OCI-LY7 (cell line): ENCODE results near the gene INPP5A. TPM values are rescaled to one million over a fixed set of nuclear protein-coding genes. Genes with fewer than 3 reads are reported as not detected.

Source experiments
- BruUV-seq: library from RNA; stranded (reverse); fragments of 400-500 nt; replicated peaks from 2 replicates; lab custom pipeline; 2021; lab: Mats Ljungman, UMichigan
- CTCF ChIA-PET: fragments of 300-600 bp; sonication (Branson Sonifier 250); formaldehyde crosslinking; loops from one replicate; lab custom pipeline; 2022; ENCODE audit warnings: antibody characterized with exemption; ENCODE audit not compliant: unreplicated experiment; lab: Charles Lee
- POLR2A ChIA-PET: fragments of 300-600 bp; sonication (Branson Sonifier 250); formaldehyde crosslinking; loops from one replicate; lab custom pipeline; 2022; ENCODE audit warnings: antibody characterized with exemption; lab: Charles Lee
- DNase-seq: peaks from one replicate; pipeline ENCODE4 v3.0.0-alpha.2; 2015; ENCODE audit warnings: low spot score
- H2AFZ ChIP-seq: fragments of 200-600 bp; sonication (generic), shearing (Covaris generic); 2 replicates; pipeline ENCODE4 v1.6.1; 2014; ENCODE audit warnings: mild to moderate bottlenecking, antibody characterized with exemption, low read length, moderate library complexity
- H3K27ac ChIP-seq: fragments of 200-600 bp; sonication (generic); 2 replicates; pipeline ENCODE4 v1.5.1; 2014; ENCODE audit warnings: mixed run types, low read depth, mild to moderate bottlenecking, moderate library complexity, low read length, inconsistent platforms; ENCODE audit not compliant: poor library complexity, severe bottlenecking
- H3K36me3 ChIP-seq: fragments of 200-600 bp; sonication (generic); 2 replicates; pipeline ENCODE4 v1.6.1; 2014; ENCODE audit warnings: mild to moderate bottlenecking, antibody characterized with exemption, low read length, moderate library complexity, mixed read lengths; ENCODE audit not compliant: insufficient read depth
- H3K4me1 ChIP-seq: fragments of 200-600 bp; sonication (generic); 2 replicates; pipeline ENCODE4 v1.5.1; 2014; ENCODE audit warnings: mild to moderate bottlenecking, low read length; ENCODE audit not compliant: insufficient read depth, poor library complexity, severe bottlenecking
- H3K4me2 ChIP-seq: fragments of 200-600 bp; sonication (generic); 2 replicates; pipeline ENCODE4 v1.6.1; 2014; ENCODE audit warnings: mild to moderate bottlenecking, low read length
- H3K4me3 ChIP-seq: fragments of 200-600 bp; sonication (generic); 2 replicates; pipeline ENCODE4 v1.5.1; 2014; ENCODE audit warnings: mild to moderate bottlenecking, low read depth, low read length; ENCODE audit not compliant: poor library complexity, severe bottlenecking
- H3K79me2 ChIP-seq: fragments of 200-600 bp; sonication (generic); 2 replicates; pipeline ENCODE4 v1.6.1; 2016; ENCODE audit warnings: low read depth, mild to moderate bottlenecking, low read length, moderate library complexity, mixed read lengths; ENCODE audit not compliant: insufficient read depth
- H3K9me2 ChIP-seq: fragments of 200-600 bp; sonication (generic); 2 replicates; pipeline ENCODE4 v1.6.1; 2016; ENCODE audit warnings: mild to moderate bottlenecking, low read length, mixed read lengths; ENCODE audit not compliant: insufficient read depth
- H3K9me3 ChIP-seq: fragments of 200-600 bp; sonication (generic); 2 replicates; pipeline ENCODE4 v1.6.1; 2014; ENCODE audit warnings: mild to moderate bottlenecking, mixed run types, low read length, mixed read lengths
- H4K20me1 ChIP-seq: fragments of 200-600 bp; sonication (generic); 2 replicates; pipeline ENCODE4 v1.6.1; 2014; ENCODE audit warnings: mild to moderate bottlenecking, antibody characterized with exemption, low read length, moderate library complexity, mixed read lengths; ENCODE audit not compliant: insufficient read depth
- EZH2phosphoT487 ChIP-seq: fragments of 200-600 bp; sonication (generic); IDR thresholded peaks from 2 replicates; pipeline ENCODE4 v1.6.1; 2018; ENCODE audit warnings: low read depth, borderline replicate concordance, mild to moderate bottlenecking, mixed run types, antibody characterized with exemption, low read length, moderate library complexity, mixed read lengths
- intact Hi-C: fragments of 100-400 bp; cut with micrococcal nuclease; formaldehyde crosslinking; loops from one replicate; pipeline ENCODE4 v1.10.0; 2022; ENCODE audit not compliant: unreplicated experiment
- total RNA-seq, 2 experiments: library from RNA; depleted of rRNA in 1 of 2; stranded (reverse); fragments of >200 nt in 1 of 2; shearing (Covaris generic) in 1 of 2; gene quantifications; 2 replicates each; pipeline ENCODE4 v1.2.3, GENCODE V29; 2014 to 2022
- TF ChIP-seq, protein P1 (sequence below): fragments of 200-600 bp; sonication (generic); conservative IDR thresholded peaks from 2 replicates; pipeline ENCODE4 v1.5.1; 2014; ENCODE audit warnings: mild to moderate bottlenecking, antibody characterized with exemption, low read length, moderate library complexity, mixed read lengths

The INPP5A gene
- total RNA-seq, 2 experiments from 2014 or later, result 14.5 to 18.4 TPM

DNA sequence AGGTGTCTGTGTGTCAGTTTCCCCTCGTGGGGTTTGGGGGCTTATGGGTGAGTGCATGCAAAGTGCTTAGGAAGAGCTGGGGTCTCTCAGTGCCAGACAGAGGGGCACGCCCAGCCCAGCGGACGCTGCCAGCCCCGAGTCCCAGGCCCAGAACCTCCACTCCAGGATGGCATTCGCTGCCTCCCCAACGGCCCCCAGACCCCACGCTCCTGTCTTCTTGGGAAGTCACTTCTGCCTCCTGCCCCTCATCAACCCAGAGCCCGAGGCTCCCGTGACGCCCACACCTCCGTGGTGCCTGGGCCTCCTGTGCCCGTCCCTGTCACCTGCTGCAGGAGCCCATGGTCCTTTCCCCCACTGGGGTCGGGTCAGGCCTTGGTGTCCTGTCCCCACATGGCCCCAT is 213.3 kb downstream of the INPP5A start:
- CTCF ChIA-PET, result no interaction called here
- Histone ChIP-seq H2AFZ (no peak overlapping the region), H3K4me1 (no peaks in the 10 kb centered on the region), H3K9me2 (no peaks in the 10 kb centered on the region), H3K27ac (no peak overlapping the region), H3K4me2 (no peak overlapping the region), H3K9me3 (no peaks in the 10 kb centered on the region), H3K36me3 (no peaks in the 10 kb centered on the region), H3K79me2 (no peaks in the 10 kb centered on the region), H4K20me1 (no peaks in the 10 kb centered on the region), H3K4me3 (no peak overlapping the region)
- no peak for TF ChIP-seq EZH2phosphoT487
- TF ChIP-seq, protein P1, sequence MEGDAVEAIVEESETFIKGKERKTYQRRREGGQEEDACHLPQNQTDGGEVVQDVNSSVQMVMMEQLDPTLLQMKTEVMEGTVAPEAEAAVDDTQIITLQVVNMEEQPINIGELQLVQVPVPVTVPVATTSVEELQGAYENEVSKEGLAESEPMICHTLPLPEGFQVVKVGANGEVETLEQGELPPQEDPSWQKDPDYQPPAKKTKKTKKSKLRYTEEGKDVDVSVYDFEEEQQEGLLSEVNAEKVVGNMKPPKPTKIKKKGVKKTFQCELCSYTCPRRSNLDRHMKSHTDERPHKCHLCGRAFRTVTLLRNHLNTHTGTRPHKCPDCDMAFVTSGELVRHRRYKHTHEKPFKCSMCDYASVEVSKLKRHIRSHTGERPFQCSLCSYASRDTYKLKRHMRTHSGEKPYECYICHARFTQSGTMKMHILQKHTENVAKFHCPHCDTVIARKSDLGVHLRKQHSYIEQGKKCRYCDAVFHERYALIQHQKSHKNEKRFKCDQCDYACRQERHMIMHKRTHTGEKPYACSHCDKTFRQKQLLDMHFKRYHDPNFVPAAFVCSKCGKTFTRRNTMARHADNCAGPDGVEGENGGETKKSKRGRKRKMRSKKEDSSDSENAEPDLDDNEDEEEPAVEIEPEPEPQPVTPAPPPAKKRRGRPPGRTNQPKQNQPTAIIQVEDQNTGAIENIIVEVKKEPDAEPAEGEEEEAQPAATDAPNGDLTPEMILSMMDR, result no peak
- DNase-seq, result no peak
- BruUV-seq, result no TSS peak
- POLR2A ChIA-PET, result no interaction called here
- intact Hi-C loops, result no loop called here

GRCh38 chr10:132752378-132752777 is 214.8 kb downstream of the INPP5A start:
- TF ChIP-seq, protein P1, result no peak
- no peak for TF ChIP-seq EZH2phosphoT487
- no peaks in the 10 kb centered on the region for H3K36me3 ChIP-seq
- DNase-seq, result no peak
- CTCF ChIA-PET, result interaction anchor here (0.6 kb wide), 1 partner anchor 125 kb away, joined by 3 read pairs; no protein-coding TSS in a partner anchor
- H3K4me2 ChIP-seq, result no peak overlapping the region
- H2AFZ ChIP-seq, result no peak overlapping the region
- no peaks in the 10 kb centered on the region for H4K20me1 ChIP-seq
- no peaks in the 10 kb centered on the region for H3K9me3 ChIP-seq
- H3K9me2 ChIP-seq, result no peaks in the 10 kb centered on the region
- POLR2A ChIA-PET, result no interaction called here
- no peak overlapping the region for H3K27ac ChIP-seq
- no TSS peak for BruUV-seq
- H3K79me2 ChIP-seq, result no peaks in the 10 kb centered on the region
- no peak overlapping the region for H3K4me3 ChIP-seq
- intact Hi-C loops, result no loop called here
- no peaks in the 10 kb centered on the region for H3K4me1 ChIP-seq

DNA sequence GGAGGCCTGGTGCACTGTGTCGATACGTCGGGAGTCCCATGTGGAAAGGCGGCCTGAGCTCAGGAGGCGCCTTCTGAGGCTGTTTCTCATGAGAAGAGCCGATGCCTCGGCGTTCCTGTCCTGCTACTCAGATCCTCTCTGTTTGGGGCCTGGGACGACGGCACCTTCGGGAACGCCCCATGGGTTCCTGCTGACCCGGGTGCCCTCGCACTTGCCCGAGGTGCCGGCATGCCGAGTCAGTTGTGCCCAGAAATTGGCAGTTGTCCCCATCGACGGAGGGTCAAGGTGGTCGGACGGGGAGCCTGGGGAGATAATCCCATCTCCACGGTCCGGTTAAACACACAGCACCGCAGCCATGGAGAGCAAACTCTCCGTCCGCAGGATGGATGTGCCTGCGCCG is 215.4 kb downstream of the INPP5A start:
- H3K79me2 ChIP-seq, result no peaks in the 10 kb centered on the region
- ChIA-PET CTCF (interaction anchor here (0.6 kb wide), 1 partner anchor 124 kb away, joined by 3 read pairs; no protein-coding TSS in a partner anchor), POLR2A (no interaction called here)
- BruUV-seq, result no TSS peak
- no peak overlapping the region for H2AFZ ChIP-seq
- no peak overlapping the region for H3K4me3 ChIP-seq
- H3K36me3 ChIP-seq, result no peaks in the 10 kb centered on the region
- H3K4me2 ChIP-seq, result no peak overlapping the region
- H3K9me2 ChIP-seq, result no peaks in the 10 kb centered on the region
- intact Hi-C loops, result no loop called here
- no peaks in the 10 kb centered on the region for H3K4me1 ChIP-seq
- DNase-seq, result no peak
- no peaks in the 10 kb centered on the region for H3K9me3 ChIP-seq
- TF ChIP-seq, protein P1, result no peak
- TF ChIP-seq EZH2phosphoT487, result no peak
- H3K27ac ChIP-seq, result no peak overlapping the region
- H4K20me1 ChIP-seq, result no peaks in the 10 kb centered on the region
